ENCODE measurements around the gene CAPN13.
A peak's percentile ranks its signal among the peaks of the same experiment; 100 is the strongest.

CAPN13 gene

DNA sequence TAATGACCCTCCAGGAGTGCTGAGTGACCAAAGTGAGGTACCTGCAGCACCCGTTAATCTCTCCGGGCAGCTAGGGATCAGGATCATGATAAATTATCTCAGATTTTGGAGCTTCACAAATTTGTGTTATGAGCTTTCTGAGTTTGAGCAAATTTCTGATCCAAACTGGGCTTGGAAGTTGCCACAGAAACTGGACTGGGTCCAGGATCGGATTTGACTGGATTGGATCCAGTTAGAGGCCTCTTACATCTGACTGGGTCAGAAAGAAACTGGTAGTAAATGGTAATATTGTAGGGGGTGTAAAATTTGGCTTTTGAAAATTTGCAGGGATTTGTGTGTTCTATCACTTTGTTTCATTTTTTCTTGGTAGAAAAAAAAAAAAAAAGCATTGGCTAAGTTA, 19.7 kb upstream of the CAPN13 start:
- Histone ChIP-seq H3K4me1 (ENCODE audit: control insufficient read depth in 2 of 2, insufficient read depth in 1 of 2, low read depth in 1 of 2, low read length in 2 of 2) (peaks cover 0 to 3% of the 10 kb centered on the region in 2 donors), H2BK15ac (ENCODE audit: low read length) (no peak overlapping the region), H3K79me1 (ENCODE audit: low read depth, low read length) (no peaks in the 10 kb centered on the region), H3K4me2 (ENCODE audit: insufficient read depth, low read length, poor library complexity, severe bottlenecking) (no peak overlapping the region), H2AFZ (ENCODE audit: low read length) (no peak overlapping the region), H3K9me3 (replicated peaks in 1 of 2; ENCODE audit: control insufficient read depth in 2 of 2, insufficient read depth in 1 of 2, low read depth in 1 of 2, low read length in 2 of 2) (peaks cover 0 to 6% of the 10 kb centered on the region in 2 donors), H4K8ac (ENCODE audit: low read depth, low read length) (no peak overlapping the region), H3K27me3 (ENCODE audit: control insufficient read depth in 3 of 3, insufficient read depth in 3 of 3, low read depth in 1 of 3, low read length in 3 of 3) (no peaks in the 10 kb centered on the region), H3K23ac (ENCODE audit: low read depth, low read length, poor library complexity) (no peak overlapping the region), H3K14ac (ENCODE audit: low read length) (no peak overlapping the region), H4K91ac (ENCODE audit: low read depth, low read length, poor library complexity) (no peak overlapping the region), H2BK120ac (ENCODE audit: low read depth, low read length) (no peak overlapping the region), H3K4me3 (ENCODE audit: low read length in 2 of 2) (no peak overlapping the region), H2BK5ac (ENCODE audit: low read length) (no peak overlapping the region), H3K18ac (ENCODE audit: low read length) (no peak overlapping the region), H3K4ac (ENCODE audit: low read length) (no peak overlapping the region), H3K36me3 (replicated peaks in 1 of 2; ENCODE audit: control insufficient read depth in 2 of 2, insufficient read depth in 2 of 2, low read length in 2 of 2) (no peaks in the 10 kb centered on the region), H3K9ac (ENCODE audit: low read depth, low read length, poor library complexity) (no peak overlapping the region), H2AK5ac (ENCODE audit: low read depth, low read length) (no peak overlapping the region), H3K27ac (replicated peaks; ENCODE audit: low read length) (no peak overlapping the region), H2BK12ac (ENCODE audit: low read length) (no peak overlapping the region)
- WGBS, 2 donors (ENCODE audit: extremely low coverage in 2 of 2, insufficient read length in 2 of 2, insufficient replicate concordance in 1 of 2): no CpG with 5 or more reads among the region's 3 CpGs
- DNase-seq (ENCODE audit: low spot score): no peak

DNA sequence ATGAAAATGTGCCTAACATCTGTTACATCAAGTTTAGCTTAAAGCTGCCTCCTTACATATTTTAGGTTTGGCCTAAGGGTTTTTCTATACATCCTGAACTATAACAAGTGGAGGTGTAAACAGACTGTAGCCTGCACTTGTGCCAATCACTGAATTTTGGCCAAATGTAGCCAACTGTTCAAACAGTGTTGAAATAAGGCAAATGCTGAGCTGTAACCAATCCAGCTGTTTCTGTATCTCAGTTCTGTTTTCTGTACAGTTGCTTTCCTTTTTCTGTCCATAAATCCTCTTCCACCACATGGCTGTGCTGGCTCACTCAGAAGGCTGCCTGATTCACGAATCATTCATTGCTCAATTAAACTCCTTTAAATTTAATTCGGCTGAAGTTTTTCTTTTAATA, 19.2 kb upstream of the CAPN13 start:
- Histone ChIP-seq H2AK5ac (ENCODE audit: low read depth, low read length) (no peak overlapping the region), H2BK12ac (ENCODE audit: low read length) (no peak overlapping the region), H2BK5ac (ENCODE audit: low read length) (no peak overlapping the region), H2BK15ac (ENCODE audit: low read length) (no peak overlapping the region), H3K9ac (ENCODE audit: low read depth, low read length, poor library complexity) (no peak overlapping the region), H4K8ac (ENCODE audit: low read depth, low read length) (no peak overlapping the region), H3K4me2 (ENCODE audit: insufficient read depth, low read length, poor library complexity, severe bottlenecking) (no peak overlapping the region), H3K36me3 (replicated peaks in 1 of 2; ENCODE audit: control insufficient read depth in 2 of 2, insufficient read depth in 2 of 2, low read length in 2 of 2) (no peaks in the 10 kb centered on the region), H3K18ac (ENCODE audit: low read length) (no peak overlapping the region), H3K4me1 (ENCODE audit: control insufficient read depth in 2 of 2, insufficient read depth in 1 of 2, low read depth in 1 of 2, low read length in 2 of 2) (peaks cover 0 to 3% of the 10 kb centered on the region in 2 donors), H3K14ac (ENCODE audit: low read length) (no peak overlapping the region), H3K27me3 (ENCODE audit: control insufficient read depth in 3 of 3, insufficient read depth in 3 of 3, low read depth in 1 of 3, low read length in 3 of 3) (no peaks in the 10 kb centered on the region), H3K9me3 (replicated peaks in 1 of 2; ENCODE audit: control insufficient read depth in 2 of 2, insufficient read depth in 1 of 2, low read depth in 1 of 2, low read length in 2 of 2) (peaks cover 0 to 6% of the 10 kb centered on the region in 2 donors), H3K23ac (ENCODE audit: low read depth, low read length, poor library complexity) (no peak overlapping the region), H3K4ac (ENCODE audit: low read length) (no peak overlapping the region), H3K4me3 (ENCODE audit: low read length in 2 of 2) (no peak overlapping the region), H3K79me1 (ENCODE audit: low read depth, low read length) (no peaks in the 10 kb centered on the region), H3K27ac (replicated peaks; ENCODE audit: low read length) (no peak overlapping the region), H4K91ac (ENCODE audit: low read depth, low read length, poor library complexity) (no peak overlapping the region), H2BK120ac (ENCODE audit: low read depth, low read length) (no peak overlapping the region), H2AFZ (ENCODE audit: low read length) (no peak overlapping the region)
- WGBS, 2 donors (ENCODE audit: extremely low coverage in 2 of 2, insufficient read length in 2 of 2, insufficient replicate concordance in 1 of 2): no CpG with 5 or more reads among the region's 2 CpGs
- DNase-seq (ENCODE audit: low spot score): no peak

DNA sequence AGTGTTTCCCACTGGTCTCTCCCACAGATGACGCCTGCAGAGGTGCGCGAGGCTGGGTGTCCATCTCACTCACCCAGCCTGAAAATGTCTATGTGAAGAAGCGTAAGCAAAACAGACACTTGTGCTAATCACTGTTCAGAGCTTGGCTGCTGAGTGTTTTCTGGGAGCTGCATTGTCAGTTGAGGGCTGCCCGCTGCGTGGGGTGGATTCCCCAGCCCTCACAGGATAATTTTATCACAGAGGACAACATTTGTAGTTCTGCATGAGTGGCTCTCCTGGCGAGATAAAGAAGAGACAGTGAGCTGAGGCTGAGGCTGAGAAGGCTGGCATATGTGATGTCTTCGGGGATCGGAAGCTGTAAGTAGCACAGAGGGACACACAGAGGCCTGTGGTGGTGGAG, 16.2 kb upstream of the CAPN13 start:
- Histone ChIP-seq H3K27me3 (ENCODE audit: control insufficient read depth in 3 of 3, insufficient read depth in 3 of 3, low read depth in 1 of 3, low read length in 3 of 3) (no peaks in the 10 kb centered on the region), H3K4me3 (ENCODE audit: low read length in 2 of 2) (no peak overlapping the region), H3K4me2 (ENCODE audit: insufficient read depth, low read length, poor library complexity, severe bottlenecking) (no peak overlapping the region), H2BK15ac (ENCODE audit: low read length) (no peak overlapping the region), H3K9me3 (replicated peaks in 1 of 2; ENCODE audit: control insufficient read depth in 2 of 2, insufficient read depth in 1 of 2, low read depth in 1 of 2, low read length in 2 of 2) (peaks cover 0 to 3% of the 10 kb centered on the region in 2 donors), H4K8ac (ENCODE audit: low read depth, low read length) (no peak overlapping the region), H3K79me1 (ENCODE audit: low read depth, low read length) (no peaks in the 10 kb centered on the region), H3K14ac (ENCODE audit: low read length) (no peak overlapping the region), H2BK120ac (ENCODE audit: low read depth, low read length) (no peak overlapping the region), H4K91ac (ENCODE audit: low read depth, low read length, poor library complexity) (no peak overlapping the region), H2AFZ (ENCODE audit: low read length) (no peak overlapping the region), H3K4ac (ENCODE audit: low read length) (no peak overlapping the region), H3K4me1 (ENCODE audit: control insufficient read depth in 2 of 2, insufficient read depth in 1 of 2, low read depth in 1 of 2, low read length in 2 of 2) (peaks cover 0 to 4% of the 10 kb centered on the region in 2 donors), H2AK5ac (ENCODE audit: low read depth, low read length) (no peak overlapping the region), H3K36me3 (replicated peaks in 1 of 2; ENCODE audit: control insufficient read depth in 2 of 2, insufficient read depth in 2 of 2, low read length in 2 of 2) (no peaks in the 10 kb centered on the region), H3K23ac (ENCODE audit: low read depth, low read length, poor library complexity) (no peak overlapping the region), H3K18ac (ENCODE audit: low read length) (peak overlapping the region; percentile 53), H2BK12ac (ENCODE audit: low read length) (no peak overlapping the region), H3K27ac (replicated peaks; ENCODE audit: low read length) (no peak overlapping the region), H3K9ac (ENCODE audit: low read depth, low read length, poor library complexity) (no peak overlapping the region), H2BK5ac (ENCODE audit: low read length) (no peak overlapping the region)
- DNase-seq (ENCODE audit: low spot score): no peak
- no CpG with 5 or more reads among the region's 9 CpGs for WGBS, 2 donors (ENCODE audit: extremely low coverage in 2 of 2, insufficient read length in 2 of 2, insufficient replicate concordance in 1 of 2)

DNA sequence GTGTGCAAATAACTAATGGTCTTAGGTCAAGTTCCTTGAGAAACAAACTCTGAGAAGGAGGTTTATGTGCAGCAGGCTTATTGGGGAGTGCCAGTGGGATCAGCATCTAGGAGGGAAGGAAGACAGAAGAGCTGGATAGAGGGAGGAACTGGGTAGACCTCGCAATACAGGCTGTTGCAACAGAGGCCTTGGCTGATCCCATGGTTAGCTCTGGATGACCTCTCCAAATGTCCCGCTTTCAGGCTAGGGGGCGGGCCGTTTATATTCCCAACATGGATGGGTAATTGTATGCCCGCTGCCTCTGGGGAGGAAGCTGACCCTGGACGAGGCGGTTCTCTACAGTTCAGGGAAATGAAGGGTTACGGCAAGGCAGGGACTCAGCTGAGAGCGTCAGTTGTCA, 14.7 kb upstream of the CAPN13 start:
- no peak overlapping the region for H2BK12ac ChIP-seq (ENCODE audit: low read length)
- no peak overlapping the region for H2BK15ac ChIP-seq (ENCODE audit: low read length)
- H3K79me1 ChIP-seq (ENCODE audit: low read depth, low read length): no peaks in the 10 kb centered on the region
- H3K14ac ChIP-seq (ENCODE audit: low read length): no peak overlapping the region
- peaks cover 0 to 4% of the 10 kb centered on the region in 2 donors for H3K4me1 ChIP-seq (ENCODE audit: control insufficient read depth in 2 of 2, insufficient read depth in 1 of 2, low read depth in 1 of 2, low read length in 2 of 2)
- H3K4me3 ChIP-seq (ENCODE audit: low read length in 2 of 2): no peak overlapping the region
- no peak overlapping the region for H2AFZ ChIP-seq (ENCODE audit: low read length)
- no peak overlapping the region for H3K9ac ChIP-seq (ENCODE audit: low read depth, low read length, poor library complexity)
- H3K23ac ChIP-seq (ENCODE audit: low read depth, low read length, poor library complexity): no peak overlapping the region
- H2AK5ac ChIP-seq (ENCODE audit: low read depth, low read length): no peak overlapping the region
- WGBS, 2 donors (ENCODE audit: extremely low coverage in 2 of 2, insufficient read length in 2 of 2, insufficient replicate concordance in 1 of 2): no CpG with 5 or more reads among the region's 9 CpGs
- no peak overlapping the region for H4K91ac ChIP-seq (ENCODE audit: low read depth, low read length, poor library complexity)
- no peak overlapping the region for H4K8ac ChIP-seq (ENCODE audit: low read depth, low read length)
- H2BK5ac ChIP-seq (ENCODE audit: low read length): no peak overlapping the region
- no peak for DNase-seq (ENCODE audit: low spot score)
- H3K36me3 ChIP-seq (replicated peaks in 1 of 2; ENCODE audit: control insufficient read depth in 2 of 2, insufficient read depth in 2 of 2, low read length in 2 of 2): no peaks in the 10 kb centered on the region
- H3K4ac ChIP-seq (ENCODE audit: low read length): no peak overlapping the region
- no peak overlapping the region for H3K27ac ChIP-seq (replicated peaks; ENCODE audit: low read length)
- no peak overlapping the region for H2BK120ac ChIP-seq (ENCODE audit: low read depth, low read length)
- H3K27me3 ChIP-seq (ENCODE audit: control insufficient read depth in 3 of 3, insufficient read depth in 3 of 3, low read depth in 1 of 3, low read length in 3 of 3): no peaks in the 10 kb centered on the region
- H3K9me3 ChIP-seq (replicated peaks in 1 of 2; ENCODE audit: control insufficient read depth in 2 of 2, insufficient read depth in 1 of 2, low read depth in 1 of 2, low read length in 2 of 2): peaks cover 0 to 3% of the 10 kb centered on the region in 2 donors
- H3K4me2 ChIP-seq (ENCODE audit: insufficient read depth, low read length, poor library complexity, severe bottlenecking): no peak overlapping the region
- H3K18ac ChIP-seq (ENCODE audit: low read length): no peak overlapping the region
